ENCODE measurements around the gene NHLRC1. TPM values are rescaled to one million over a fixed set of nuclear protein-coding genes. Genes with fewer than 3 reads are reported as not detected.

The NHLRC1 gene
- total and polyA plus RNA-seq, 2 of the 13 experiments (the other 11 are each of a cell fraction or from before 2014, with no cell fraction given): 0.04 to 0.11 TPM

GRCh38 chr6:18122128-18123093 lies at the start of gene NHLRC1 (continued):
- TF ChIP-seq, protein P1, sequence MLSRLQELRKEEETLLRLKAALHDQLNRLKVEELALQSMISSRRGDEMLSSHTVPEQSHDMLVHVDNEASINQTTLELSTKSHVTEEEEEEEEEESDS (CRISPR knock-in tag; IDR thresholded peaks at IDR 0.05; ENCODE audit: borderline replicate concordance): peak; percentile 94; the same call in 1 of the 2 replicates
- TF ChIP-seq ZNF230 (CRISPR knock-in tag; IDR thresholded peaks at IDR 0.05): peak; percentile 99
- TF ChIP-seq, protein P2, sequence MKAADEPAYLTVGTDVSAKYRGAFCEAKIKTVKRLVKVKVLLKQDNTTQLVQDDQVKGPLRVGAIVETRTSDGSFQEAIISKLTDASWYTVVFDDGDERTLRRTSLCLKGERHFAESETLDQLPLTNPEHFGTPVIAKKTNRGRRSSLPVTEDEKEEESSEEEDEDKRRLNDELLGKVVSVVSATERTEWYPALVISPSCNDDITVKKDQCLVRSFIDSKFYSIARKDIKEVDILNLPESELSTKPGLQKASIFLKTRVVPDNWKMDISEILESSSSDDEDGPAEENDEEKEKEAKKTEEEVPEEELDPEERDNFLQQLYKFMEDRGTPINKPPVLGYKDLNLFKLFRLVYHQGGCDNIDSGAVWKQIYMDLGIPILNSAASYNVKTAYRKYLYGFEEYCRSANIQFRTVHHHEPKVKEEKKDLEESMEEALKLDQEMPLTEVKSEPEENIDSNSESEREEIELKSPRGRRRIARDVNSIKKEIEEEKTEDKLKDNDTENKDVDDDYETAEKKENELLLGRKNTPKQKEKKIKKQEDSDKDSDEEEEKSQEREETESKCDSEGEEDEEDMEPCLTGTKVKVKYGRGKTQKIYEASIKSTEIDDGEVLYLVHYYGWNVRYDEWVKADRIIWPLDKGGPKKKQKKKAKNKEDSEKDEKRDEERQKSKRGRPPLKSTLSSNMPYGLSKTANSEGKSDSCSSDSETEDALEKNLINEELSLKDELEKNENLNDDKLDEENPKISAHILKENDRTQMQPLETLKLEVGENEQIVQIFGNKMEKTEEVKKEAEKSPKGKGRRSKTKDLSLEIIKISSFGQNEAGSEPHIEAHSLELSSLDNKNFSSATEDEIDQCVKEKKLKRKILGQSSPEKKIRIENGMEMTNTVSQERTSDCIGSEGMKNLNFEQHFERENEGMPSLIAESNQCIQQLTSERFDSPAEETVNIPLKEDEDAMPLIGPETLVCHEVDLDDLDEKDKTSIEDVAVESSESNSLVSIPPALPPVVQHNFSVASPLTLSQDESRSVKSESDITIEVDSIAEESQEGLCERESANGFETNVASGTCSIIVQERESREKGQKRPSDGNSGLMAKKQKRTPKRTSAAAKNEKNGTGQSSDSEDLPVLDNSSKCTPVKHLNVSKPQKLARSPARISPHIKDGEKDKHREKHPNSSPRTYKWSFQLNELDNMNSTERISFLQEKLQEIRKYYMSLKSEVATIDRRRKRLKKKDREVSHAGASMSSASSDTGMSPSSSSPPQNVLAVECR (CRISPR knock-in tag; IDR thresholded peaks at IDR 0.05; ENCODE audit: borderline replicate concordance): peak; percentile 84
- TF ChIP-seq SMAD3 (CRISPR knock-in tag; IDR thresholded peaks at IDR 0.05): peak; percentile 96
- no peak for TF ChIP-seq PHF21A (CRISPR knock-in tag; IDR thresholded peaks at IDR 0.05)
- TF ChIP-seq, protein P3, sequence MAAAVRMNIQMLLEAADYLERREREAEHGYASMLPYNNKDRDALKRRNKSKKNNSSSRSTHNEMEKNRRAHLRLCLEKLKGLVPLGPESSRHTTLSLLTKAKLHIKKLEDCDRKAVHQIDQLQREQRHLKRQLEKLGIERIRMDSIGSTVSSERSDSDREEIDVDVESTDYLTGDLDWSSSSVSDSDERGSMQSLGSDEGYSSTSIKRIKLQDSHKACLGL (CRISPR knock-in tag; IDR thresholded peaks at IDR 0.05): peak; percentile 98
- TF ChIP-seq MBNL3 (CRISPR knock-in tag; conservative IDR thresholded peaks at IDR 0.05): no peak
- TF ChIP-seq ZFP37 (CRISPR knock-in tag; IDR thresholded peaks at IDR 0.05; ENCODE audit: borderline replicate concordance): peak; percentile 94; the same call in 1 of the 2 replicates
- TF ChIP-seq ZNF234 (CRISPR knock-in tag; conservative IDR thresholded peaks at IDR 0.05): no peak; the same call in 1 of the 2 replicates
- TF ChIP-seq NR2C2 (CRISPR knock-in tag; IDR thresholded peaks at IDR 0.05; ENCODE audit: borderline replicate concordance): peak; percentile 88
- 0 out of 2 replicates have a peak, but pooled peaks have one; percentile 56 for TF ChIP-seq ZNF577 (CRISPR knock-in tag; IDR thresholded peaks at IDR 0.05; ENCODE audit: borderline replicate concordance, low read depth)
- TF ChIP-seq, protein P4, sequence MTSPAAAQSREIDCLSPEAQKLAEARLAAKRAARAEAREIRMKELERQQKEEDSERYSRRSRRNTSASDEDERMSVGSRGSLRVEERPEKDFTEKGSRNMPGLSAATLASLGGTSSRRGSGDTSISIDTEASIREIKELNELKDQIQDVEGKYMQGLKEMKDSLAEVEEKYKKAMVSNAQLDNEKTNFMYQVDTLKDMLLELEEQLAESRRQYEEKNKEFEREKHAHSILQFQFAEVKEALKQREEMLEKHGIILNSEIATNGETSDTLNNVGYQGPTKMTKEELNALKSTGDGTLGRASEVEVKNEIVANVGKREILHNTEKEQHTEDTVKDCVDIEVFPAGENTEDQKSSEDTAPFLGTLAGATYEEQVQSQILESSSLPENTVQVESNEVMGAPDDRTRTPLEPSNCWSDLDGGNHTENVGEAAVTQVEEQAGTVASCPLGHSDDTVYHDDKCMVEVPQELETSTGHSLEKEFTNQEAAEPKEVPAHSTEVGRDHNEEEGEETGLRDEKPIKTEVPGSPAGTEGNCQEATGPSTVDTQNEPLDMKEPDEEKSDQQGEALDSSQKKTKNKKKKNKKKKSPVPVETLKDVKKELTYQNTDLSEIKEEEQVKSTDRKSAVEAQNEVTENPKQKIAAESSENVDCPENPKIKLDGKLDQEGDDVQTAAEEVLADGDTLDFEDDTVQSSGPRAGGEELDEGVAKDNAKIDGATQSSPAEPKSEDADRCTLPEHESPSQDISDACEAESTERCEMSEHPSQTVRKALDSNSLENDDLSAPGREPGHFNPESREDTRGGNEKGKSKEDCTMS (CRISPR knock-in tag; conservative IDR thresholded peaks at IDR 0.05): no peak
- TF ChIP-seq SALL1 (CRISPR knock-in tag; IDR thresholded peaks at IDR 0.05): peak; percentile 99
- TF ChIP-seq HMG20B (CRISPR knock-in tag; conservative IDR thresholded peaks at IDR 0.05): no peak; the same call in 1 of the 2 replicates
- peak; percentile 98; the same call in 1 of the 2 replicates for TF ChIP-seq PAWR (CRISPR knock-in tag; IDR thresholded peaks at IDR 0.05; ENCODE audit: borderline replicate concordance)
- TF ChIP-seq HIVEP1 (CRISPR knock-in tag; IDR thresholded peaks at IDR 0.05): peak; percentile 96
- TF ChIP-seq MIXL1 (CRISPR knock-in tag; IDR thresholded peaks at IDR 0.05): peak; percentile 93; the same call in 1 of the 2 replicates
- TF ChIP-seq, protein P5, sequence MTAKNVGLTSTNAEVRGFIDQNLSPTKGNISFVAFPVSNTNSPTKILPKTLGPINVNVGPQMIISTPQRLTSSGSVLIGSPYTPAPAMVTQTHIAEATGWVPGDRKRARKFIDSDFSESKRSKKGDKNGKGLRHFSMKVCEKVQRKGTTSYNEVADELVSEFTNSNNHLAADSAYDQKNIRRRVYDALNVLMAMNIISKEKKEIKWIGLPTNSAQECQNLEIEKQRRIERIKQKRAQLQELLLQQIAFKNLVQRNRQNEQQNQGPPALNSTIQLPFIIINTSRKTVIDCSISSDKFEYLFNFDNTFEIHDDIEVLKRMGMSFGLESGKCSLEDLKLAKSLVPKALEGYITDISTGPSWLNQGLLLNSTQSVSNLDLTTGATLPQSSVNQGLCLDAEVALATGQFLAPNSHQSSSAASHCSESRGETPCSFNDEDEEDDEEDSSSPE (CRISPR knock-in tag; IDR thresholded peaks at IDR 0.05): peak; percentile 94
- peak; percentile 100 for TF ChIP-seq SKI (IDR thresholded peaks at IDR 0.05; ENCODE audit: partially characterized antibody)
